ENCODE results near the gene MCTP1.

GRCh38 chr5:95069948-95070347, 214.9 kb downstream of the MCTP1 start:
- TF ChIP-seq, protein P1, sequence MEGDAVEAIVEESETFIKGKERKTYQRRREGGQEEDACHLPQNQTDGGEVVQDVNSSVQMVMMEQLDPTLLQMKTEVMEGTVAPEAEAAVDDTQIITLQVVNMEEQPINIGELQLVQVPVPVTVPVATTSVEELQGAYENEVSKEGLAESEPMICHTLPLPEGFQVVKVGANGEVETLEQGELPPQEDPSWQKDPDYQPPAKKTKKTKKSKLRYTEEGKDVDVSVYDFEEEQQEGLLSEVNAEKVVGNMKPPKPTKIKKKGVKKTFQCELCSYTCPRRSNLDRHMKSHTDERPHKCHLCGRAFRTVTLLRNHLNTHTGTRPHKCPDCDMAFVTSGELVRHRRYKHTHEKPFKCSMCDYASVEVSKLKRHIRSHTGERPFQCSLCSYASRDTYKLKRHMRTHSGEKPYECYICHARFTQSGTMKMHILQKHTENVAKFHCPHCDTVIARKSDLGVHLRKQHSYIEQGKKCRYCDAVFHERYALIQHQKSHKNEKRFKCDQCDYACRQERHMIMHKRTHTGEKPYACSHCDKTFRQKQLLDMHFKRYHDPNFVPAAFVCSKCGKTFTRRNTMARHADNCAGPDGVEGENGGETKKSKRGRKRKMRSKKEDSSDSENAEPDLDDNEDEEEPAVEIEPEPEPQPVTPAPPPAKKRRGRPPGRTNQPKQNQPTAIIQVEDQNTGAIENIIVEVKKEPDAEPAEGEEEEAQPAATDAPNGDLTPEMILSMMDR (IDR thresholded peaks at IDR 0.05): no peak
- TF ChIP-seq POLR2A (IDR thresholded peaks at IDR 0.05): no peak

Data from vagina (tissue), 2 donors.